ENCODE data around the gene ATP12A.
"Not testable (repeated sequence)": the region's sequence is repeated elsewhere in the genome, so short reads cannot be mapped to it uniquely, and the experiment has no call there.

The ATP12A gene

DNA sequence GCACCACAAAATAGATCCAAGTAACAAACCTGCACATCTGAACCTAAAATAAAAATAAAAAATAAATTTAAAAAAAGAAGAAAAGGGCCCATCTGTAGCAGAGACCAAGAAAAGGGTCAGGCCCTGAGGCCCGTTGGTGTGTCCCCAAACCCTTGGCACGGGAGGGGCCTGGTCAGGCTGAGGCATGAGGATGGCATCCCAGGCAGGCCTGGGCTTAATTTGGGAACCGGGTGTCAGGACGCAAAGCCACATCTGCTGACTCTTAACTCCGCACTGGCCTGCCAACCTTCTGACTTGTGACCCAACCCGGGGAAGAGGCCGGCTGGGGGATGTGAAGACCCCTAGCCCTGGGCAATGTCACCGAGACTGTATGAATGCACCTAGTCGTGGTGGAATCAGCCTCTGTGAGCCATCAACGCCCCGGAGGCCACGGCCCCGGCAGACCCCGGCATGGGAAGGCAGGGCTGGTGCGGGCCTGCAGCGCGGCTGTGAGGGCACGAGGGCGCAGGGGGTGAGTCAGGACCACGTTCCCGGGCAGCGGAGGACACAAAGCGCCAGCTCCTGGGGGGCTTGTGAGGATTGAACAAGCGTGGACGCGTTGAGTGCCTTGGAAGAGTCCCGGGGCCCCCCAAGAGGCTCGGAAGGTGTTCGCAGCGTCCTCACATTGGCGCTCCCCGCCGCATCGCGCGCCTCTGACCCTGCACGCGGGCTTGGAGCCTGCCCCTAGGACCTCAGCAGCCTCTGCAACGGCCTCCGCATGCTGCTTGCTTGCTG is 38.2 kb downstream of the ATP12A start:
- H3K4me2 ChIP-seq (ENCODE audit: low read length) = no peak overlapping the region
- peaks cover 4% of the 10 kb centered on the region for H3K27me3 ChIP-seq (ENCODE audit: control insufficient read depth, insufficient read depth, low read length)
- no peak overlapping the region for H3K4me3 ChIP-seq (ENCODE audit: low read length)
- H3K4me1 ChIP-seq (ENCODE audit: control insufficient read depth, insufficient read depth, low read length) = no peaks in the 10 kb centered on the region
- H3K9me3 ChIP-seq (replicated peaks; ENCODE audit: low read length) = no peaks in the 10 kb centered on the region
- no peak overlapping the region for H3K9ac ChIP-seq (ENCODE audit: low read depth, low read length)
- no peaks in the 10 kb centered on the region for H3K36me3 ChIP-seq (ENCODE audit: insufficient read depth, low read length)

DNA sequence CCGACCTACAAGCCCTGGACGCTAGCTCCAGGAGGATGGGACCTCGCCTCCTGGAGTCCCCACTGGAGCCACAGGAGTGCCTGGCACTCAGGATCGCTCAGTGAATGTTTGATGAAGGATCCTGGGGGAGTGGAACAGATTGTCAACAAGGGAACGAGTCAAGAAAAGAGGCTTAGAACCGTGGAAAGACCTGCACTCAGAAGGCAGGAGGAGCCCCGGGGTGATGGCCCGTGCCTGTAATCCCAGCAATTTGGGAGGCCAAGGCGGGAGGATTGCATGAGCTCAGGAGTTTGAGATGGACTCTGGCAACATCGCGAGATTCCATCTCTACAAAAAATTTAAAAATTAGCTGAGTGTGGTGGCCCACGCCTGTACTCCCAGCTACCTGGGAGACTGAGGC is 38.9 kb downstream of the ATP12A start:
- Histone ChIP-seq H3K9me3 (replicated peaks; ENCODE audit: low read length) (no peaks in the 10 kb centered on the region), H3K27me3 (ENCODE audit: control insufficient read depth, insufficient read depth, low read length) (peaks cover 9% of the 10 kb centered on the region), H3K36me3 (ENCODE audit: insufficient read depth, low read length) (no peaks in the 10 kb centered on the region), H3K9ac (ENCODE audit: low read depth, low read length) (no peak overlapping the region), H3K4me2 (ENCODE audit: low read length) (no peak overlapping the region), H3K4me3 (ENCODE audit: low read length) (no peak overlapping the region), H3K4me1 (ENCODE audit: control insufficient read depth, insufficient read depth, low read length) (no peaks in the 10 kb centered on the region)

DNA sequence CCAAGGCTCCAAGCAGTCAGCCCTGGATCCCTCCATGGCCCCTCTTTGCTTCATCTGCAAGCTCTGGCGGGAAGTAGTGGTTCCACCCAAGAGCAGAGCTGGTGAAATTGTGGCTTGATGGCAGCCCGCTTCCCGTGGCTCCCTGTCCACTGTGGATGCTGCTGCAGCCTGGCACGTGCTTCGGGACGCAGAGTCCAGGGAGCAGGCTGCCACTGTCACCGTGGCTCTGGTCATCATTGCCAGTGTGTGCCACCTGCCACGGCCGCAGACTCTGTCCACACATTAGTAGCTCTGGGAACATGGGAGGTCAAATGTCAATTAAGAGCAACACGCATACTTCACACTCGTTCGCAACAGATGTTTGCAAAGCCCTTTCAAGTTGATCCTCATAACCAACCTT is 43.0 kb downstream of the ATP12A start:
- Histone ChIP-seq H3K4me2 (ENCODE audit: low read length) (no peak overlapping the region), H3K4me1 (ENCODE audit: control insufficient read depth, insufficient read depth, low read length) (no peaks in the 10 kb centered on the region), H3K9ac (ENCODE audit: low read depth, low read length) (no peak overlapping the region), H3K27me3 (ENCODE audit: control insufficient read depth, insufficient read depth, low read length) (peaks cover 22% of the 10 kb centered on the region), H3K4me3 (ENCODE audit: low read length) (no peak overlapping the region), H3K9me3 (replicated peaks; ENCODE audit: low read length) (no peaks in the 10 kb centered on the region), H3K36me3 (ENCODE audit: insufficient read depth, low read length) (no peaks in the 10 kb centered on the region)

DNA sequence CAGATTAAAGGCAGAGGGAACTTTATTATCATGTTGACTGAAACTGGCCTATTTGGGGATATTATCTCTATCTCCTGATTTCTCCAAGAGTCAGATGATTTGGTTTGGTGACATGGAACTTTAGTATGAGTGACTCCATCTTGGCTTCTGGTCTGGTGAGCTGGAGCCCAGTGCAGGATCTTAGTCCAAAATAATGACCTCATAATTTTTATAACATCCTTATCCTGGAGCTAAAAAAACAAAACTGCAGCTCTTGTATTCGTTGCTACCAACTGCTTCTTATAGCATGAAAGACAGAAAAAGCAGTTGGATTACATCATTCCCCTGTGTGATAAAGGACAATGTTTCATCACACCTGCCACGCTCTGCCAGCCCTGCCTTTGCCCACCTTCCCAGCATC is 44.5 kb downstream of the ATP12A start:
- Histone ChIP-seq H3K36me3 (ENCODE audit: insufficient read depth, low read length) (no peaks in the 10 kb centered on the region), H3K4me2 (ENCODE audit: low read length) (no peak overlapping the region), H3K4me1 (ENCODE audit: control insufficient read depth, insufficient read depth, low read length) (no peaks in the 10 kb centered on the region), H3K9me3 (replicated peaks; ENCODE audit: low read length) (no peaks in the 10 kb centered on the region), H3K27me3 (ENCODE audit: control insufficient read depth, insufficient read depth, low read length) (peaks cover 22% of the 10 kb centered on the region), H3K9ac (ENCODE audit: low read depth, low read length) (no peak overlapping the region), H3K4me3 (ENCODE audit: low read length) (no peak overlapping the region)

DNA sequence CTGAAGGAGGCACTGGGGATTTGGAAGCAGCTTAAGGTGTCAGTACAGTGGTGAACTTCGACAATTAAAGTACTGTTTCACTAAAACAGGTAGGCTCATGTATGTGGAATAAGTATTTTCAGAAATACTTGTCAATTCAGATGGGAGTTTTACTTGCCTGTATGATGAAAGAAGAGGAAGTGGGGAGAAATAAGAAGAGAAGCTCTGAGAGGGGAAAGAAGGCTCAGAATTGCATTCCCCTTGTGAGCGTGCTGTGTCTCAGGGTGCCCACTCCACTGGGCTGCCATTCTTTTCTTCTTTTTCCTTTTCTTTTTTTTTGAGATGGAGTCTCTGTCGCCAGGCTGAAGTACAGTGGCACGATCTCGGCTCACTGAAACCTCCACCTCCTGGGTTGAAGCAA is 45.2 kb downstream of the ATP12A start:
- Histone ChIP-seq H3K4me3 (ENCODE audit: low read length) (no peak overlapping the region), H3K36me3 (ENCODE audit: insufficient read depth, low read length) (no peaks in the 10 kb centered on the region), H3K4me1 (ENCODE audit: control insufficient read depth, insufficient read depth, low read length) (no peaks in the 10 kb centered on the region), H3K9me3 (replicated peaks; ENCODE audit: low read length) (no peaks in the 10 kb centered on the region), H3K4me2 (ENCODE audit: low read length) (no peak overlapping the region), H3K27me3 (ENCODE audit: control insufficient read depth, insufficient read depth, low read length) (peaks cover 22% of the 10 kb centered on the region), H3K9ac (ENCODE audit: low read depth, low read length) (no peak overlapping the region)

DNA sequence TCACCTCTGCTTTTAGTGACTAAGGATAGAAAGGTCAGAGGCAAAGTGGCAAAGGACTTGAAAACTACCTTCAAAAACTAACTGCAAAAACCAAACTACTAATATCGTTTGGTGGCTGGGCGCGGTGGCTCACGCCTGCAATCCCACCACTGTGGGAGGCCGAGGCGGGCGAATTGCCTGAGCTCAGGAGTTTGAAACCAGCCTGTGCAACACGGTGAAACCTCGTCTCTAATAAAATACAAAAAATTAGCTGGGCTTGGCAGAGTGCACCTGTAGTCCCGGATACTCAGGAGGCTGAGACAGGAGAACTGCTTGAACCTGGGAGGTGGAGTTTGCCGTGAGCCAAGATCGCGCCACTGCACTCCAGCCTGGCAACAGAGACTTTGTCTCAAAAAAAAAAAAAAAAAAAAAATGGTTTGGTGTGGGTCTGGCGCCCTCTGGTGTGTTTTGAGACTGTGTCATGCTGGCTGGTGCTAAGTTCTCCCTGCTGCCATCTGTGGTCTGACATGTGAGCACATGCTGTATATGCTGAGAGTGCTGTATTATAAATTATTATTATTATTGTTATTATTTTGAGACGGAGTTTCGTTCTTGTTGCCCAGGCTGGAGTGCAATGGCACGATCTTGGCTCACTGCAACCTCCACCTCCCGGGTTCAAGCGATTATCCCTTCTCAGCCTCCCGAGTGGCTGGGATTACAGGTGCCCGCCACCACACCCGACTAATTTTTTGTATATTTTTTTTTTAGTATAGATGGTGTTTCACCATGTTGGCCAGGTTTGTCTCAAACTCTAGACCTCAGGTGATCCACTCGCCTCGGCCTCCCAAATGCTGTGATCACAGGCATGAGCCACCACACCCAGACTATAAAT is 47.8 kb downstream of the ATP12A start:
- Histone ChIP-seq H3K4me2 (ENCODE audit: low read length) (no peak overlapping the region), H3K36me3 (ENCODE audit: insufficient read depth, low read length) (no peaks in the 10 kb centered on the region), H3K9ac (ENCODE audit: low read depth, low read length) (no peak overlapping the region), H3K4me3 (ENCODE audit: low read length) (no peak overlapping the region), H3K4me1 (ENCODE audit: control insufficient read depth, insufficient read depth, low read length) (no peaks in the 10 kb centered on the region), H3K27me3 (ENCODE audit: control insufficient read depth, insufficient read depth, low read length) (peaks cover 22% of the 10 kb centered on the region), H3K9me3 (replicated peaks; ENCODE audit: low read length) (no peaks in the 10 kb centered on the region)

DNA sequence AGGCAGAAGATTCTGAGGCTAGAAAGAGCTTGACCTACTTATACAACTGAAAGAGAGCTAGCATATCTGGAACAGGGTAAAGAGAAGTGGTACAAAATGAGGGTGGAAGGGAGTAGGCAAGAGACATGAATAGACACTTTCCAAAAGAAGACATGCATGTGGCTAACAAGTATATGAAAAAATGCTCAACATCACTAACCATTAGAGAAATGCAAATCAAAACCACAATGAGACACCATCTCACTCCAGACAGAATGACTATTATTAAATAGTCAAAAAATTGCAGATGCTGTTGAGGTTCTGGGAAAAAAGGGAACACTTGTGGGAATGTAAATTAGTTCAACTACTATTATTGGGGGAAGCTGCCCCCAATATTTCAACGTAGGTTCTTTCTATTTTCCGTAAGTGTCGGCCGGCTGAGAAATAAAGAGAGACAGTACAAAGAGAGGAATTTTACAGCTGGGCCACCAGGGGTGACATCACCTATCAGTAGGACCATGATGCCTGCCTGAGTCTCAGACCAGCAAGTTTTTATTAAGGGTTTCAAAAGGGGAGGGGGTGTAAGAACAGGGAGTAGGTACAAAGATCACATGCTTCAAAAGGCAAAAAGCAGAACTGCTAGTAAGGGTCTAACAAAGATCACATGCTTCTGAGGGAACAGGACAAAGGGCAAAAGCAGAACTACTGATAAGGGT is 50.8 kb downstream of the ATP12A start:
- not testable (repeated sequence) for H3K4me1 ChIP-seq (ENCODE audit: control insufficient read depth, insufficient read depth, low read length); H3K9me3 ChIP-seq (replicated peaks; ENCODE audit: low read length); H3K4me3 ChIP-seq (ENCODE audit: low read length); H3K4me2 ChIP-seq (ENCODE audit: low read length); H3K36me3 ChIP-seq (ENCODE audit: insufficient read depth, low read length); H3K9ac ChIP-seq (ENCODE audit: low read depth, low read length)
- H3K27me3 ChIP-seq (ENCODE audit: control insufficient read depth, insufficient read depth, low read length) = peaks cover 12% of the 10 kb centered on the region

DNA sequence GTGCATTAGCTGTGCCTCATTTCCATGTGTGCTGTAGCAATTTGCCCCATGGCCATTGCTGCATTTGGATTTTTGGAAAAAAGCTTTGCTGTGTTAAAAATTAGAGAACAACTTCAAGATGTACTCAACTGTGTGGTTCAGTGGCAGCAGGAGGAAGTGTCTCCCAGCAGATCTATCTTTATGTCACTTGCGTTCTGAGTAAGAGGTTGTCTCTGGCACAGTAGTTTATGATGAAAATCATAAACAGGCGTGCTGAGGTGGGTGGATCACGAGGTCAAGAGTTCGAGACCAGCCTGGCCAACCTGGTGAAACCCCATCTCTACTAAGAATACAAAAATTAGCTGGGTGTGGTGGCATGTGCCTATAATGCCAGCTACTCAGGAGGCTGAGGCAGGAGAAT is 54.7 kb downstream of the ATP12A start:
- no peak overlapping the region for H3K9ac ChIP-seq (ENCODE audit: low read depth, low read length)
- no peak overlapping the region for H3K4me2 ChIP-seq (ENCODE audit: low read length)
- no peaks in the 10 kb centered on the region for H3K9me3 ChIP-seq (replicated peaks; ENCODE audit: low read length)
- no peaks in the 10 kb centered on the region for H3K4me1 ChIP-seq (ENCODE audit: control insufficient read depth, insufficient read depth, low read length)
- no peaks in the 10 kb centered on the region for H3K36me3 ChIP-seq (ENCODE audit: insufficient read depth, low read length)
- H3K27me3 ChIP-seq (ENCODE audit: control insufficient read depth, insufficient read depth, low read length) = no peaks in the 10 kb centered on the region
- H3K4me3 ChIP-seq (ENCODE audit: low read length) = no peak overlapping the region

DNA sequence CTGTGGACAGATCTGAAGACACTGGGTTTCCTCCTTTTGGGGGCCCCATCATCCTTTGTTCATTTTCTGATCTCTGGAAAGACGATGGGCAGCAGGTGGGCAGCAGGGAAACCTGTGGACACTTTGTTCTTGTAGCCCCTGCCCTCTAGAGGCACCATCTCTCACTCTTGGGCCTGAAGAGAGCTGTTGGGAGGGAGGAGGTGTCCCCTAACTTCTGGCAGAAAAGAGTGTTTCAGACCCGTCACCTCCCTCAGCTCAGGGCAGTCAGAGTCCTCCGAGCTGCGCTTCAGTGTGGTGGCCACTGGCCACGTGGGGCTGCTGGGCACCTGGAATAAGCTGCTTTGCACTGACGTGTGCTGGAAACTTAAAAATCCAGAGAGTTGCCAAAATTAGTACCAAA is 56.8 kb downstream of the ATP12A start:
- no peak overlapping the region for H3K4me3 ChIP-seq (ENCODE audit: low read length)
- no peak overlapping the region for H3K4me2 ChIP-seq (ENCODE audit: low read length)
- no peaks in the 10 kb centered on the region for H3K27me3 ChIP-seq (ENCODE audit: control insufficient read depth, insufficient read depth, low read length)
- H3K36me3 ChIP-seq (ENCODE audit: insufficient read depth, low read length) = no peaks in the 10 kb centered on the region
- no peaks in the 10 kb centered on the region for H3K9me3 ChIP-seq (replicated peaks; ENCODE audit: low read length)
- no peak overlapping the region for H3K9ac ChIP-seq (ENCODE audit: low read depth, low read length)
- H3K4me1 ChIP-seq (ENCODE audit: control insufficient read depth, insufficient read depth, low read length) = no peaks in the 10 kb centered on the region

DNA sequence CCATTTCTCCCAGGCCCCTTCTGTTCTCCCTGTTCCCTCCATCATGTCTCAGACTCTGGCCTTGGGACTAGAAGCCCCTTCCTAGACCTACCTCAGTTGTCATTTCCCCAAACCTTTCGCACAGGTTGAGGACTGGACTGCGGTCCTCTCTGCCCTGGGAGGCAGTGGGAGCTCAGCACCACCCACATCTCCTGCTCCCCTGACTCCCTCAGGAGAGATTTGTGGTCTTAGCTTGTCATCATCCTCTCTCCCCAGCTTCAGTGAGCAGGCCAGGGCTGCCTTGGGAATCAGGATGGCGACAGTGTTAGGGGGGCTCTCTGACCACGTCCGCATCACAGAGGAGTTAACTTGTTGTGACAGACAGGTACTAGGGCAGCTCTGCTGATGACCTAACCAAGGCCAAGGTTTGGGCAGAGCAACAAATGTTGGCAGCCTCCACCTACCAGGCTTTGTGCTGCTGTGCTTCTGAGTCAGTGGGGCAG is 58.2 kb downstream of the ATP12A start:
- peaks cover 5% of the 10 kb centered on the region for H3K27me3 ChIP-seq (ENCODE audit: control insufficient read depth, insufficient read depth, low read length)
- H3K4me1 ChIP-seq (ENCODE audit: control insufficient read depth, insufficient read depth, low read length) = no peaks in the 10 kb centered on the region
- no peak overlapping the region for H3K9ac ChIP-seq (ENCODE audit: low read depth, low read length)
- H3K4me2 ChIP-seq (ENCODE audit: low read length) = no peak overlapping the region
- no peaks in the 10 kb centered on the region for H3K36me3 ChIP-seq (ENCODE audit: insufficient read depth, low read length)
- H3K9me3 ChIP-seq (replicated peaks; ENCODE audit: low read length) = no peaks in the 10 kb centered on the region
- H3K4me3 ChIP-seq (ENCODE audit: low read length) = no peak overlapping the region

DNA sequence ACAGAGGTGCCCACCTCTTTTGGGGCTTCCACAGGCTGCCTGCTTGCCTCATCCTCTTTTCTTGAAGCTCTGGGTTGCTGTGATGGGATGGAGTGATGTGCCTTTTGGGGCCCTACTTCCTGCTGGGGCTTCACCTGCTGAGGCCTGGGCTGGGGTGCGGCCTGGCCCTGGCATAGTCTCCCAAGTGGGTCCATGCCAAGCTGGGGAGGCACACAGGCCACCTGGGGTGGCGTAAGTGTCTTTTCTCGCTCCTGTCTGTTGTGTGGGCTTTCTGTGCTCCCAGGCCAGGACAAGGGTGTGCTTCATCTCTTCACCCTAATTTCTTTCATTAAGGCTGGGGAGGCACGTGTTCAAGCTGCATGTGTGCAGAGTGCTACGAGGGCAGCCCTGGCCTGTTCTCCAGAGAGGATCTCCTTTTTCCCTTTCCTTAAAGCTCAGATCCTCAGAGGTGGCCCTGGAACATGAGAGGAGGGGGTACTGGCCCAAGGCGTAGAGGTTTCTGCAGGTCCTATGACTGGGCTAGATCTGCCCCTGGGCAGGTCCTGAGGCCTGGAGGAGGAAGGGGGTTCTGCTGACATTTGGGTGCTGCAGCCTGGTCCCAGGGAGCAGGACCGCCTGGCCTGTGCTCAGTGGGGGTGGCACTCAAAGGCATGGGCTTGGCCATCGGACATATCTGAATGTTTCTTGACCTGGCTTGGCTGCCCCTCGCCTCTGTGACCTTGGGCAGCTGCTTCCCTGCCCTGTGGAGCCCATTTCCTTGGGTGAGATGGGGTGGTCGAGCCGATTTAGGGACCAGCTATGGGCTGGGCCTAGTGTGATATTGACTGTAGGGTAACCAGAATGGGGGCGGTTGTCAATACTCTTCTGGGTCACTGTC is 60.0 kb downstream of the ATP12A start:
- Histone ChIP-seq H3K27me3 (ENCODE audit: control insufficient read depth, insufficient read depth, low read length) (peaks cover 18% of the 10 kb centered on the region), H3K4me3 (ENCODE audit: low read length) (no peak overlapping the region), H3K36me3 (ENCODE audit: insufficient read depth, low read length) (no peaks in the 10 kb centered on the region), H3K4me2 (ENCODE audit: low read length) (no peak overlapping the region), H3K9me3 (replicated peaks; ENCODE audit: low read length) (no peaks in the 10 kb centered on the region), H3K9ac (ENCODE audit: low read depth, low read length) (no peak overlapping the region), H3K4me1 (ENCODE audit: control insufficient read depth, insufficient read depth, low read length) (no peaks in the 10 kb centered on the region)
